Activated CD4-positive, alpha-beta T cell treated with anti-CD3 and anti-CD28 coated beads, Interleukin-2, amount 50 U/mL, for 48 hours (primary cell): ENCODE results near the gene GSTA1.
"Not testable (repeated sequence)": the region's sequence is repeated elsewhere in the genome, so short reads cannot be mapped to it uniquely, and the experiment has no call there.

Experiments used
- DNase-seq, 2 experiments: peaks; one replicate each; pipeline ENCODE4 v3.0.0-alpha.2; 2020

Gene GSTA1

GRCh38 chr6:52802806-52803205, 810 bp downstream of the GSTA1 start:
- DNase-seq = no peak

GRCh38 chr6:52801188-52801841, 2.3 kb downstream of the GSTA1 start:
- no peak for DNase-seq

GRCh38 chr6:52799272-52799671, 4.3 kb downstream of the GSTA1 start:
- not testable (repeated sequence) for DNase-seq

GRCh38 chr6:52794366-52794765, 9.2 kb downstream of the GSTA1 start:
- DNase-seq = not testable (repeated sequence)

- DNase-seq = no peak
These were observed 12.8 kb downstream of the GSTA1 start for GRCh38 chr6:52790861-52791260.

- not testable (repeated sequence) for DNase-seq
These were observed 14.0 kb downstream of the GSTA1 start for GRCh38 chr6:52789658-52790057.

GRCh38 chr6:52788478-52788877, 15.1 kb downstream of the GSTA1 start:
- no peak for DNase-seq

GRCh38 chr6:52787917-52788316, 15.7 kb downstream of the GSTA1 start:
- DNase-seq = no peak

- DNase-seq = no peak
These were observed 17.2 kb downstream of the GSTA1 start for GRCh38 chr6:52786249-52786956.

GRCh38 chr6:52782696-52783274, 20.8 kb downstream of the GSTA1 start:
- not testable (repeated sequence) for DNase-seq

GRCh38 chr6:52782209-52782608, 21.4 kb downstream of the GSTA1 start:
- DNase-seq = not testable (repeated sequence)

GRCh38 chr6:52779237-52779636, 24.4 kb downstream of the GSTA1 start:
- DNase-seq = no peak

GRCh38 chr6:52776711-52777351, 26.8 kb downstream of the GSTA1 start:
- not testable (repeated sequence) for DNase-seq

GRCh38 chr6:52769399-52769798, 34.2 kb downstream of the GSTA1 start:
- DNase-seq = not testable (repeated sequence)

- DNase-seq = not testable (repeated sequence)
These were observed 36.0 kb downstream of the GSTA1 start for GRCh38 chr6:52767658-52768057.

GRCh38 chr6:52763322-52763916, 40.2 kb downstream of the GSTA1 start, which contains the start of gene GSTA2:
TSS of gene GSTA2 (minus strand) at chr6:52763475. CDS start at chr6:52757947, 5,528 bp downstream.
- DNase-seq = not testable (repeated sequence)

- not testable (repeated sequence) for DNase-seq
These were observed 41.7 kb downstream of the GSTA1 start for GRCh38 chr6:52761673-52762491.

GRCh38 chr6:52760105-52760765, 43.4 kb downstream of the GSTA1 start:
- DNase-seq = no peak

GRCh38 chr6:52759085-52759484, 44.5 kb downstream of the GSTA1 start:
- no peak for DNase-seq

- DNase-seq = not testable (repeated sequence)
These were observed 45.8 kb downstream of the GSTA1 start for GRCh38 chr6:52757651-52758338.

GRCh38 chr6:52754443-52754842, 49.2 kb downstream of the GSTA1 start:
- no peak for DNase-seq
